GM18502 (cell line): Measurements from ENCODE around the gene GATB.

ENCODE experiments used
- ATAC-seq: cut with Tn5 transposase; IDR thresholded peaks from one replicate; pipeline ENCODE4 v1.9.1; 2021; ENCODE audit warnings: mild to moderate bottlenecking; ENCODE audit not compliant: unreplicated experiment, poor library complexity

The GATB gene

DNA sequence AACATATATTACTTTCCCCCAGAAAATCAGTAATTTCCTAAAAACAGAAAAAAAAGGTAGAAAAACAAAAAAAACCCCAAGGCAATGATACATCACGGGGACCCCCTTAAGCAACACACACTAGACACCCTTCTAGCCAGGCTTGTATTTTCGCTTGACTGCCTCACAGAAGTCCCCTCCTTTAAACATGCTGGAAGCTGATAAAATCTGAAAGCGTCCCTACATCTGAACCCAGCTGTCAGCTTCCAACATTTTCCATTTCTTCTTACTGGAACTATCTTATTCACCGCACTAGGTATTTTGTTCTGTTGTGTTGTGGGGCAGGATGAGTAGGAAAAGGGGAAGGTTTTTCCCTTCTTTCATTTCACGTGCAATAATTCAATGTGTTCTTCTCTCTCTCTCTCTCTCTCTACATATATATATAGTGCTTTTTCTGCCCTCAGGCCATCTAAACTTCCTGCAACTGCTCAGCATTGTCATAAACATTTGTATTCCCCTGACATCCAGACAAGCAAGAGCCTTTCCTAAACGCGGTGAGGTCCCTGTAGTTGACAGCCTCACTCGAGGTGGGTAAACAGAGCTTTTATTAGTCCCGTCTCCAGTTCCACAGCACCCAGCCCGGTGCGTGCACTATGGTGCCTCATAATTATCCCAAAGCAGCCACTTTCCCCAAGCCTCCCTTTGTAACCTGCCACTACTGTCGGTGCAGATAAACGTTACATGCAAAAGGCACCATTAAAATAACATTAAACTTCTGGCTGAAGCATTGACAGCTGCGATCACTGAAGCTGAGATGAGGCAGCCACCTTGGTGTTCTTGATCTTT, 82.5 kb downstream of the GATB start:
- ATAC-seq, result no peak

DNA sequence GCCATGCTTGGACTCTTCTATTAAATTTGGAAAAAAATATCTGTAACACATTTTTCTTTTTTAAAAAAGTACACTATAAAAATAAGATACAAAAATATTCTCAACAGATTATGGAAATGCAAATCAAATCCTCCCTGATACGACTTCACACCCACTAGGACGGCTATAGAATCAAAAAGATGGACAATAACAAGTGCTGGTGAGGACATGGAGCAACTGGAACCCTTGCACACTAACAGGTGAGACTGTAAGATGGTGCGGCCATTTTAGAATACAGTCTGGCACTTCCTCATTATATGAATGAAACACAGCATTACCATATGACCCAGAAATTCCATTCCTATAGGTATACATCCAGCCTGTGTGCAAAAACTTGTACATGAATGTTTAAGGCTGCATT, 83.6 kb downstream of the GATB start:
- ATAC-seq, result no peak

DNA sequence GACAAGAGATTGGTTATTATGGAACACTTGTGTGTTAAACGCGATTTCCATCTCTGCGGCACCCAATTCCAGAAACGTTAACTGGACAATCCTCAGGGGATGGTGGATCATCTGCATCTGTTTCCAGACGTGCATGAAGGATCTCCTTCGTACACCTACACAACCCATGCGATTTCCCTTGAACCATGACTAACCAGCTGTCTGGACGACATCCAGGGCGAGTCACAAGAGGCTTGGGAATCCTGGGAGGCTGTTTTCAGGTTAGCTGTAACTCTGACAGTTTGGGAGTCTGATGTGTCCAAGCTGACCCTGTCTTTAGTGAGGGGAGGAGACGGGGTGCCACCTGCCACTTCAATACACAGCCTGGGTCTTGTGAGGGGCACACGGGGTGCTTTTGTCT, 84.5 kb downstream of the GATB start:
- ATAC-seq, result no peak

DNA sequence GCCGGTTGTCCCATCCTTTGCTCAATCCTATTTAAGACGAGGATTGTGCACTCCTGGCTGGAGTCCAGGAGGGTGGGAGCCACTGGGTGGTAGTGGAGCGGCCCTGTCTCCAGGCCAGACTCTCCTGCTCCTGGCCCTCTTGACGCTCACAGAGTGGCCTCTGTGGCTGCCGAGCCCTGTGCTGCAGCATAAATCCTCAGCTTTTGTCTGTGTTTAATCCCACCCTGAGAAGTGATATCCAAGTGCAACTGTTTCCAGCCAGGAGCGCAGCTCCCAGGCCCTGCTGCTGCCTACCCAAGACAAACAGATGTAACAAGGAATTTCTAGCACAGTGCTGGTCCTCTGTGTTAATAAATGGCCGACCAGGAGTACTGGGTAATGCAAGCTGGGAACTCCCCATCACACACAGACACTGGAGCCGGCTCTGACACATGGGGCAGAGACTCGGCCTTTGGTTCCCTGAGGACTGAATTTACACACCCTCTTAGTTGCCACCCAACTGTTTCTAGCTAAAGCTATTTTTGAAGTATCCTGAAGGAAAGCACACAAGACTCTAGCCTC, 85.3 kb downstream of the GATB start:
- no peak for ATAC-seq

DNA sequence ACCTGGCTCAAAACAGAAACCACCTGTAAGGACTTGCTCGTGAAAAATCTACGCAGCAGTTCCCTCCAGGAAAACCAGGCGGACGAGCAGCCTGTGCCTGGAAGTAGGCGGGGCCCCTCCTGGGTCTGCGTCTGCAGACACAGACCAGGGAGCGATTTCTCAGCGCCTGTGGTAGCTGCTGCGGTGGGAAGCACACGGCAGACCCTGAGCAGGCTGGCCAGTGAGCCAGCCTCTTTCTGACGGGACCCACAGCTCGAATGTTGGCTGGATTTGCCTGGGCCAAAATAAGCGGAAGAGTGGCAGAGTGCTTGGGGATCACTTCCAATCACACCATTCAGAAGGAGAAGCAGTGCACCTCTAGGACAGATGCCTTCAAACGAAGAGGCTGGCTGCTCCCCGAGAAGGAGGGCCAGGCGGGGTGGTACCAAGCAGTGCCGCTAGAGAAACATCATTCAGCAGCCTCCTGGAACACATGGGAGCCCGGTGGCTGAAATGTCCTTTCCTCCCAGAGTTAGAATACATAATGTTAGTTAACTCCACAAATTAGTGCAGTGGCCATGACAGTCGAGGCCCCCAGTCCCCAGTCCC, 85.9 kb downstream of the GATB start:
- no peak for ATAC-seq

DNA sequence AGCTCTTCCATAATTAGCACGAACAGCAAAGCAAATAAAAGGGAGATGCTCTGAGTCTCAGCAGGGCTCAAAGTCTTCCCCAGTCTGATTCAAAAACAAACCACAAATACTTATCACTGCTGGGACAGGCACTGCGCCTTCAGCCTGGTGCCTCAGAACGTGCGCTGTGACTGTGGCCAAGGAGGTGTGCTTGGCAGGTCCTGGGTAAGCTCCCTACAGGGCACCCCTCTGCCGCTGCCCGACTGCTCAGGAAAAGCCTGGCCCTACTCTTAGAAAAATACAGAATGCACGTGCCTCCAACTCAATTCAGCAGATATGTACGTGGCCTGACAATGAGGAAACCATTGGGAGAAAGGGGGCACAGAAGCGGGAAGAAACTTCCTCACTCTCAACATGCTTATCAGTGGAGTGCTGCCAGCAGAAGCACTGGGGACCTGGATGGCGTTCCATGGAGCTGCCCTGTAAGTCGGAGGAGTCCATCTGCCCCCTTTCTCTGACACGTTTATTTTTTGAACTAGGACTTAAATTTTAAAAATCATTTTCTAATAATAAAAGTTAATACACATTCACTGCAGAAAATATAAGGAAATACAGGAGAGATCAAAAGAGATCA, 86.8 kb downstream of the GATB start:
- no peak for ATAC-seq

DNA sequence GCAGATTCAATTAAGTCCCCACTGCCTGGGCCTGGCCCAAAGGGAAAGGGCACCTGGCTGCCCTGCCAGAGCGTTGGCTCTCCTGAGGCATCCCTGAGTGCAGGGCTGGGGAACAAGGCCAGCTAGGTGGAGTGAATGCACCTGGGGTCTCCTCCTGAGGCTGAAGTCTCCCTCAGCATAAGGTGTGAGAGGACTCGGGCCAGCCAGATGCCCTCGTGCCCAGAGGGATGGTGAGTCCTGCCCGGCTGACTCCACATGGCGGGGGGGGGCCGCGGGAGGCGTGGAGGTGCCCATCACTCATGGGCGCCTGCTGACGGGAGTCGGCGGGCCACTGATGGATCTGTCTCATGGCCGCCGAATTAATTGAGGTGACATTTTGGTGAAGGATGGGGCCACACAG, 87.8 kb downstream of the GATB start:
- no peak for ATAC-seq

DNA sequence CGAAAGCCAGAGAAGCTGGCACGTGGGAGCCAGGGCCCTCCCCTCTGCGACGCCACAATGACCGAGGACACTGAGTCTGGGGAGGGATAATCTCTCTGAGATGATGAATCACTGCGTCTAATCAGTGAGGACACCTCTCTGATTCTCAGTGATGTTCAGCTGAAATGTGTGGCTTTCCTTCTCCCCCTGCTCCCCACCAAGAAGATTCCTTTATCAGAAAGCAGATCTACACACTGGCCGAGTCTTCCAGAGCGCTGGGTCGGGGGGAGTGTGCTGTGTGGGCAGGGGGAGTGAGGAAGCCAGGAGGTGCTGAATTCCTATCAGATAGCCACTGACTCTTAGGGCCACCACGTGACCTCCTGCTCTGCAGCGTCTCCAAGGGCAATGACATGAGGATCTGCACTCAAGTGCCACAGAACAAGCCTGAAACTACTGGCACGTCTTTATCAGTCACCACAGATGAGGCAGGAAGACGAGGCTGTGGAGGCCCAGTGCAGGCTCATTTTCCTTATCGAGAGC, 89.2 kb downstream of the GATB start:
- no peak for ATAC-seq

DNA sequence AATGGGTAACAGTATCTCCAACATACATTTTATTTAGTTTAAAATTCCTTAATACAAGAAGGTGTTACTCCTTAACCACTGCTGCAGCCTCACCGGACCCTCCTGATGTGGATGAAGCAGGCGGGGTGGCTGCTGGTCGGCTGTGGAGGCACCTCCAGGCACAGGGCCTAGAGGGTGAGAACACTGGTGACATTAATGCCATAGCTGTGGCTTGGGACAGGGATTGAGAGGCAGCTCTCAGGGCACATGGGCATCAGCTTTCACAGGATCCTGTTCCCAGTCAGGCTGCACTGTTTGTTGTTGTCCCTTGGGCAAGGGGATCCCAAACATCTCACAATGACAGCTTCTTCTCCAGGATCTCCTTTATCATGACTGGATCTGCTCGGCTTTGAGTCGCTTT, 90.0 kb downstream of the GATB start:
- no peak for ATAC-seq

DNA sequence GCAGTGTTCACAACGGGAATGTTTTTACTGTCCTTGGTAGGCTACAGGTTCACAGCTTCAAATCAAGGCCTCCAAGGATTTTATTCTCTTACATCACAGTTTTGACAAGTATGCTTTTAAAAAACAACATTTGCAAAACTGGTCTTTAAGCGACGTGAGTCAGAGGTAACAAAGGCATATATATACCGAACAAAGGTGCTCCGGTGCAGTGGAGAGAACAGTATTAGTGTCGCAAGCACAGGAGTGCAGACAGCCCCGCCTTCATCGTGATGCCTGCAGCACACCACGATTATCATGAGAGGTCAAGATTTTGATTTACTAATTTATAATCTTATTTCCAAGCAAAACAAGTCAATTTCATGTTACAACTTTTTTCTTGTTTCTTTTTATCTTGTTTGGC, 90.8 kb downstream of the GATB start:
- no peak for ATAC-seq

DNA sequence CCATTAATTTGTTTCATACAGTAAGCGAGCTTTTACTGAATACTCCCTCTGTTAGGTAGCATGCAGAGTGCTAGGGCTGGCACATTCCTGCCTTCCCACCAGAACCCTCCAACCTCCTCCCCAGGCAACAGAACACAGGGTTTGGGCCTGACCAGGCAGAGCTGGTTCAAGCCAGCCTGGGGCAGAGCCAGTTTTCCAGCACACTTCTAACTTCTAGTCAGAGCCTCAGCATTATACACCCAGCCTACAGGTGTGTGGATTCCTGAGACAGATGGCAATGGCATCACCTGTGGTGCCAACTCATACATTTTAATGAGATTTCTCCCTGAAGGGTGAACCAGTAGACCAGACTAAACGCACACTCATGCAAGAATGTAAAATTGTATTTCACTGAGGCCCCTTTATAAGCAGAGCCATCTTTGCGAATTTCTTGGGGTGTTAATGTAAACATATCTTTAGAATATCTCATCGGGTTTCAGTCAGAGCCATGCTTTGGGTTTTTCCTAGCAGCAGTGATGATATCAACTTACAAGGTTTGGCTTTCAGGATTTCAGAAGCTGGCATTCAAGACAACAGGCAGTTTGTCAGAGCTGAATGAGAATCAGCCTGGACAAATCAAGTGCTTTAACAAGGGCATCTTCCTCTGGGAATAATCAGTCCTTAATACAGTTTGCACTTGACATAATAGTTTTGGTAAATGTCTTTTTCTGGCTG, 92.0 kb downstream of the GATB start:
- ATAC-seq, result no peak

DNA sequence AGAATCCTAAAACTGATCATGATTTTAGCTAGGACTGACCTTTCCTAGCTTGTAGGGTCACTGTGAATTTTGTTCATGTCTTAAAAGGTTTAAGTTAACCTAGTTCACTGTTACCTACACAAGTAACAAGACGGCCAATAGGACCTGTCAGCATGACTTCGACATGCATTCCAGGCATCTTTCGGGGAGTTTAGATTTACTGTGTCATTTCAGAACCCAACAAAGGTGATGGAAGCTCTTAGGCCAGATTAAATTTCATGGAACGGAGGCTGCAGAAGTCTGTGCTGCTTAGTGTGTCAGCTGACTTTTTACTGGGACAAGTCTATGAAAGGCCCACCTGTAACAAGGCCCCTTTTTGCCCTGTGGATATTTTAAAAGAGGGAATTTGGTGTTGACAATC, 93.1 kb downstream of the GATB start:
- no peak for ATAC-seq

DNA sequence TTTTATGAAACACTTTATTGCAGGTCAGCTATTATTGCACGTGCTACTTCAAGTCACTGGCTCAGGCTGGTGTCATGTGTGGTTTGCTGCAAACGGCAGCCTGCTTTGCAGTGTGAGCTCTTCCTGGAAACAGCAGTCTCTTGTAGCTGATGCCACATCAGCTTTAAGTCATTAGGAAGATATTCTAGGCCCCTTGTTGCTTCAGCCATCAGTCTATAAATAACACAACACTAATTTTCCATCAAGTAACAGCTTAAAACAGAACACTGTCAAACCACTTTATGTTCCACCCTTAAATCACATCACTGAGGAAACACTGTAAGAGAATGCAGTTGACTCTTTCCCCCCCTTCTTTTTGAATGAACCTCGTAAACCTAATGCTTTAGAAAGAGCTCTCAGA, 93.8 kb downstream of the GATB start:
- no peak for ATAC-seq

DNA sequence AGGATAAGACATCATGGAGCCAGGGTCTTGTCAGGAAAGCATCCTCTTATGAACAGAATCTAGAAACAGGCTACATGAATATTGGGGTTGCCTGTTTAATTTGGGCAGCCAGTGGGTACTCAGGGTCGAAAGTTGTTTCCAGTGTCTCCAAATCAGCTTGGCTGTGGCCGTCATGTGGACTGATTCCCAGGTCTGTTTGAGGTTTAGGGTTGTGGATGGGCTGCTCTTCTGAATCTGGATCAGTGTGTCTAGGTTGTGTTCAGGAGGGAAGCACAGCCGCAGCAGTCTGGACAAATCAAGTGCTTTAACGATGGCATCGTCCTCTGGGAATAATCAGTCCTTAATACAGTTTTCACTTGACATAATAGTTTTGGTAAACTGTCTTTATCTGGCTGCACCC, 94.3 kb downstream of the GATB start:
- ATAC-seq, result no peak

DNA sequence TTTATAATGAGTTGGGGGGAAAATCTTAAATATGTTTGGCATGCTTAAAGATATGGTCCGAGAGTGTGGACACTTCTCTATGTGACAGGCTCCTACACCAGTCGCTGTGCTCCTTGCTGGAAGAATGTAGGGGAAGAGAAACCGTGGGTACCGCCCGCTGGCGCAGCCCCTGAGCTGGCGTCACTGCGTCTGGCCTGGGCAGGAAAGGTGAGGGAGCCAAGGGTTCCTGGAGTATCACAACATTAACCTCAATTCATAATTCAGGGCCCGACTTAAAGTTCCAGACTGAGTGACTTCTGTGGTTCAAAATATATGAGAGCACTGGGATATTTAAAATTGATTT, 95.1 kb downstream of the GATB start:
- ATAC-seq, result no peak

DNA sequence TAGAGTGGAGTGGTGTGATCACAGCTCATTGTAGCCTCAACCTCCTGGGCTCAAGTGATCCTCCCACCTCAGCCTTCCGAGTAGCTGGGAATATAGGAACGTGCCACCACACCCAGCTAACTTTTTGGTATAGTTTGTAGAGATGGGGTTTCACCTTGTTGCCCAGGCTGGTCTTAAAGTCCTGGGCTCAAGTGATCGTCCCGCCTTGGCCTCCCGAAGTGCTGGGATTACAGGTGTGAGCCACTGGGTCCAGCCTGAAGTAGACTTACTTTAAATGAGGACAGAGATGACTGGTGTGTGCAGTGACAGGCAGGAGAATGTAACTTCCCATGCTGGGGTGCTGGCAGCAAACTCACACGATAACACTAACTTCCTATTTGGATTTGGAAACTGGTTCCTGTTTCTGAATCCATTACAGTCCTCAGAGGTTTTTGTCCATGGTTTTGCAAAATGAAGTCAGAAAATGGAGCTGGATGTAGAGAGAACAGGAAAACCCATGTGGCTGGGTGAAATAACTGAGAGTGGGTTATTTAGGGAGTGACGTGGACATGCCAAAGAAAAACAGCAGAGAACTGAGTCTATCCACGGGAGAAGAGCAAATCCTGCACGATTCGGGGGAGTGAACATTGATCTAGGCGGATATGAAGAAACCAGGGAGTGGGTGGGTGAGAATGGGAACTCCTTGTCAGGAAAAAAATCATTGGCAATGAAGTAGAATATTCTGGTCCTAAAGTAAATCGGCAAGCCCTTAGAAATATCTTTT, 95.6 kb downstream of the GATB start:
- ATAC-seq, result no peak

DNA sequence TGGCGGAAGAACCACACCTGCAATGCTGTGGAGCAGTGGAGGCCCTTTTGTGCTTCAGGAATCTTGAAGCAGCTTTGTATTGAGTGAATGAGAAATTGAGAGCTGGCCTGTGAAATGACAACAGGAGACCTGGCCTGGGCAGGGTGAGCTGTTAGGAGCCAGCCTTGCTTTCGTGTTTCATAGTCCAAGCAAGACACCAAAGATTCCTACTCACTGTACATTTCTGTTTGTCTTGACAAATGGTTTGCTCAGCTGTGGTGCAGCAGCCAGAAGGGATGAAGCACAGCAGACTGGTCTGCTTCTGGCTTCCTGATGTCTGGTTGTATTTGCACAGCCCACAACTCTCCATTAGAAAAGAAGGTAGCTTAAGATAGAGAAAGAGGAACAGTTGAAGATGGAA, 96.5 kb downstream of the GATB start:
- no peak for ATAC-seq

DNA sequence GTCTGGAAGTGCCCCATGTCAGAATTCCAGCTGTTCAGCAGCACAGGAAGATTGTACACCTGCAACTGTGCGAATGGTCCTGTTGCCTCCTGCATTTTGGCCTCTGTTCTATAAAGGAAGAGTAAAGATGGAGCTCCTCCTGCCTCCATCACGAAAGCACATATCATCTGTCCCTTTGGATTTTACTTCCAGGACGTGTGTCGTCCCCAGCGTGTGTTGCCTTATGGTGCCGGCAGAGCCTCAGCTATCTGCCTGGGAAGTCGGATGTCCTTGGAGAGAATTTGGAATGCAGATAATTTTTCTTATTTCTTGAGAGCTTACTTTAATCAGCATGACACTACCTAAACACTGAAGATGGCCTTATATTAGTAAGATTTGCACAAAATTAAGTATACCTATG, 97.7 kb downstream of the GATB start:
- no peak for ATAC-seq

DNA sequence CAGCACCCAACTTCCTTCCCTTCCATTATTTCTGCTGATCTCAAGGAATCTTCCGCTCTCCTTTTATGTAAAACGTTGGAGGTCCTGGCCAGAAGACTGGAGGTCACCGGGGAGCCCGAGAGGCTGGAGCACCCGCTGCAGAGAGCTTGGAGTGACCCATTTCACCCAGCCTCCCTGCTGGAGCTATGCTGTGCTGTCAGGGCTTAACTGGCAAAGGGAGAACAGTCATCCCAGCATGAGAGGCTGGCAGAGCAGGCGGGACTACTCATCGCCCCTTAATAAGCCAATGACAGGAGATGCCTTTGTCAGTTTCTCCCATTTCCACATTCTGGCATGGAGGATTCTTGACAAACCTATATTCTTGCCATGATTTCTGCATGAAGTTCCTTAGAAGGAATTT, 98.9 kb downstream of the GATB start:
- ATAC-seq, result no peak

DNA sequence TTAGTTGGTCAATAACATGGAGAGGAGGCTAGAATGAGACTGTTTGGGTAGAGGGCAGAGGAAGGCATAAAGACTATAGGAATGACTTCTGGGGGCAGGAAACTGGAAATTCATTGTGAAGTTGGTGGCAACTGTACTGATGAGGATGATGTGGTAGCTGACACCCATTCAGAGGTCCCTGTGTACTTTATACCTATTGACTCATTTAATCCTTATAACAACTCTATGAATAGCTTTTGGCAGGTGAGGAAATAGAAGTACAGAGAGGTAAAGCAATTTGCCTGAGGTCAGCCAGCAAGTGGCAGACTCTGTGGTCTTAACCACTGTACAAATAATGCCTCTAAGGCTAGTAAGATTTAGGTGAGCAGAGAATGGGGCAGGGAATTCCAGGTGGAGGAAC, 100.1 kb downstream of the GATB start:
- ATAC-seq, result no peak
